ENCODE measurements around the gene PCDH9. TPM values are rescaled to one million over a fixed set of nuclear protein-coding genes. Genes with fewer than 3 reads are reported as not detected.

The PCDH9 gene
- polyA plus RNA-seq, 1 experiment: 3.3 TPM

DNA sequence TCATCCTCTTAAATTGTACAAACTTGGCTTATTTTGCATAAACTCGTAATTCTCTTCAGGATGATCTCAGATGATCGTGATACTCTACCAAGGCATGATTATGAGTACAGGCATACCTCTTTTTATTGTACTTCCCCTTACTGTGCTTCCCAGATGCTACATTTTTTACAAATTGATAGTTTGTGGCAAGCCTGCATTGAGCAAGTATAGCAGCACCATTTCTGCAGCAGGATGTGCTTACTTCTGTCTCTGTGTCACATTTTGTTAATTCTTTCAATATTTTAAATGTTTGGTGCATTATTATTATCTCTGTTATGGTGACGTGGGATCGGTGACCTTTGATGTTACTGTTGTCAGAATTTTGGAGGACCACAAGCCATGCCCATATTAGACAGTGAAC is 752.3 kb downstream of the PCDH9 start:
- Histone ChIP-seq H3K4me3 (ENCODE audit: low read depth, low read length) (no peak overlapping the region), H3K27me3 (ENCODE audit: control insufficient read depth, insufficient read depth, low read length) (no peaks in the 10 kb centered on the region), H3K27ac (ENCODE audit: low read depth, low read length) (no peak overlapping the region), H3K9me3 (ENCODE audit: control insufficient read depth, insufficient read depth, low read length) (no peaks in the 10 kb centered on the region)
- TF ChIP-seq, protein P1, sequence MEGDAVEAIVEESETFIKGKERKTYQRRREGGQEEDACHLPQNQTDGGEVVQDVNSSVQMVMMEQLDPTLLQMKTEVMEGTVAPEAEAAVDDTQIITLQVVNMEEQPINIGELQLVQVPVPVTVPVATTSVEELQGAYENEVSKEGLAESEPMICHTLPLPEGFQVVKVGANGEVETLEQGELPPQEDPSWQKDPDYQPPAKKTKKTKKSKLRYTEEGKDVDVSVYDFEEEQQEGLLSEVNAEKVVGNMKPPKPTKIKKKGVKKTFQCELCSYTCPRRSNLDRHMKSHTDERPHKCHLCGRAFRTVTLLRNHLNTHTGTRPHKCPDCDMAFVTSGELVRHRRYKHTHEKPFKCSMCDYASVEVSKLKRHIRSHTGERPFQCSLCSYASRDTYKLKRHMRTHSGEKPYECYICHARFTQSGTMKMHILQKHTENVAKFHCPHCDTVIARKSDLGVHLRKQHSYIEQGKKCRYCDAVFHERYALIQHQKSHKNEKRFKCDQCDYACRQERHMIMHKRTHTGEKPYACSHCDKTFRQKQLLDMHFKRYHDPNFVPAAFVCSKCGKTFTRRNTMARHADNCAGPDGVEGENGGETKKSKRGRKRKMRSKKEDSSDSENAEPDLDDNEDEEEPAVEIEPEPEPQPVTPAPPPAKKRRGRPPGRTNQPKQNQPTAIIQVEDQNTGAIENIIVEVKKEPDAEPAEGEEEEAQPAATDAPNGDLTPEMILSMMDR (IDR thresholded peaks at IDR 0.05; ENCODE audit: low read depth, low read length): no peak
- ChIA-PET POLR2A (no interaction called here), CTCF (no interaction called here)
- no peak for DNase-seq (ENCODE audit: low read depth, low spot score)

DNA sequence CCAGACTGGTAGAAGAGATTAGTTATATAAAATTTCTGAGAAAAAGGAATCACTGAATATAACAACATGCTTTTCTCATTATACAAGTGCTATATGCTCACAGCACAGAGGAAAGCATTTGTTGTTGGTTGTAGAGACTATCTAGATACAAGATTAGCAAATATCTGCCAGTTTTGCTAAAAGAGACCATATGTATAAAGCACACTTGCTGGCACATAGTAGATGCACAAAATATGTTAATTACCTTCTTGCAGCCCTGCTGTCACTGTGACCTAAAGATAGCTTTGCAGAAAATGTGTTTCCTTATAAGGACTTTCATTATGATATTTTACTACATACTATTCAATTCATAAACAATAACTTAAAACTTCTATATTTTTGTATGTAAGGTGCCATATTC is 755.1 kb downstream of the PCDH9 start:
- H3K27ac ChIP-seq (ENCODE audit: low read depth, low read length): no peak overlapping the region
- no peaks in the 10 kb centered on the region for H3K27me3 ChIP-seq (ENCODE audit: control insufficient read depth, insufficient read depth, low read length)
- DNase-seq (ENCODE audit: low read depth, low spot score): no peak
- no peak overlapping the region for H3K4me3 ChIP-seq (ENCODE audit: low read depth, low read length)
- H3K9me3 ChIP-seq (ENCODE audit: control insufficient read depth, insufficient read depth, low read length): no peaks in the 10 kb centered on the region
- CTCF ChIA-PET: no interaction called here
- POLR2A ChIA-PET: no interaction called here
- TF ChIP-seq, protein P1 (IDR thresholded peaks at IDR 0.05; ENCODE audit: low read depth, low read length): no peak

DNA sequence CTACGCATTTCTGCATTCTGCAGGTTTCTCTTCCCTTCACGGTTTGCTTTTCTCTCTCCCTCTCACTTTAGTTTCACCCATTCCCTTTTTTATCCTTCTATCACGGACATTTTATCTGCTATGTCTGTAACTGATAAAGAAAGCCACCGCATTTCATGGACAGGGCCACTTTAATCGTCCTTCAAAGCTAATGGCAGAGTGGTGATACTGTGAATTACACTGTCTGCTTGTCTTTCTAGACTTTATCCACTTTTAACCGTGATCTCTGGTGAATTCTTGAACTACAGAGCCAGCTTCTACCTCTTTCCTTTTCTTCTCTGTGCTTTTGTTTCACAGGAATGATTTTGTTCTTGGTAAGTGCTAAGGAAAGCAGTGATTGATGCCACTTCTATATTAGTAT is 760.4 kb downstream of the PCDH9 start:
- Histone ChIP-seq H3K27me3 (ENCODE audit: control insufficient read depth, insufficient read depth, low read length) (no peaks in the 10 kb centered on the region), H3K27ac (ENCODE audit: low read depth, low read length) (no peak overlapping the region), H3K9me3 (ENCODE audit: control insufficient read depth, insufficient read depth, low read length) (no peaks in the 10 kb centered on the region), H3K4me3 (ENCODE audit: low read depth, low read length) (no peak overlapping the region)
- TF ChIP-seq, protein P1 (IDR thresholded peaks at IDR 0.05; ENCODE audit: low read depth, low read length): no peak
- ChIA-PET POLR2A (no interaction called here), CTCF (interaction anchor here (0.6 kb wide), 1 partner anchor 768 kb away, joined by 4 read pairs; no protein-coding TSS in a partner anchor)
- no peak for DNase-seq (ENCODE audit: low read depth, low spot score)

DNA sequence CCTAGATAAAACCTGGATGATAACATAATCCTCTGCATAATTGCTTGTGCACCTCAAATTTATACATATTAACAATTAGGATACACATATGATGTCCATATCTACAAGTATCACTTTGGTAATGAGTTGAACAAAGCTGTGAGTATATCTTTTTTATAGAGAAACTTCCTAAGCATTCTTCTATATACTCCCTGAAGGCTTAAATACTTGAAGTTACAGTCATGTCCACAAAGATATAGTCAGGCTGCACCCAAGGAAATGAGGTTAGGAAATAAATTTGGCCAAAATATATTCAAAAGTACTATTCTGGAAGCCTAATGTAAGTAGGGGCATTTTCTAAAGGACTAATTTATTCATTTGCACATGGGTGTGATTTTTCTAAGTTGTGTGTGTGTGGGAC is 761.5 kb downstream of the PCDH9 start:
- ChIA-PET CTCF (no interaction called here), POLR2A (no interaction called here)
- no peaks in the 10 kb centered on the region for H3K9me3 ChIP-seq (ENCODE audit: control insufficient read depth, insufficient read depth, low read length)
- DNase-seq (ENCODE audit: low read depth, low spot score): no peak
- TF ChIP-seq, protein P1 (IDR thresholded peaks at IDR 0.05; ENCODE audit: low read depth, low read length): no peak
- no peaks in the 10 kb centered on the region for H3K27me3 ChIP-seq (ENCODE audit: control insufficient read depth, insufficient read depth, low read length)
- no peak overlapping the region for H3K27ac ChIP-seq (ENCODE audit: low read depth, low read length)
- no peak overlapping the region for H3K4me3 ChIP-seq (ENCODE audit: low read depth, low read length)

DNA sequence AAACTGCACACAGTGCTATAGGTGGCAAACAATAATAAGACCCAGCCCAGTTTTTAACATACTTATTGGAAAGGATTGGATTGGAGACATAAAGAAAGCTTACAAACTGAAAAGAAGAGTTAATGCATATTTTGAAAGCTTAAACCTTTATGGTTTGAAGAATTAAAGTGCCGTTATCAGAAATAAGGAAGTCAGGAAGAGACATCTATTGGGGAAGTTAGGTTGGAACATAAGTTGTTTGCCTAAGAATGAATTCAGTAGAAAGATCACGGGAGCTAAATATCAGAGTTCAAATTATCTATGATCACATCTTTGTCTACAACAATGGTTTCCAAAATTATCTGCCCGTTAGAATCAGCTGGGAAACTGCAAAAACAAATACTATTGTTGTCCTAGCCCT is 767.9 kb downstream of the PCDH9 start:
- H3K4me3 ChIP-seq (ENCODE audit: low read depth, low read length): no peak overlapping the region
- no peaks in the 10 kb centered on the region for H3K27me3 ChIP-seq (ENCODE audit: control insufficient read depth, insufficient read depth, low read length)
- ChIA-PET CTCF (no interaction called here), POLR2A (no interaction called here)
- H3K9me3 ChIP-seq (ENCODE audit: control insufficient read depth, insufficient read depth, low read length): no peaks in the 10 kb centered on the region
- H3K27ac ChIP-seq (ENCODE audit: low read depth, low read length): no peak overlapping the region
- TF ChIP-seq, protein P1 (IDR thresholded peaks at IDR 0.05; ENCODE audit: low read depth, low read length): no peak
- DNase-seq (ENCODE audit: low read depth, low spot score): no peak

All from AG04450 (cell line).